GM19372 (cell line): ENCODE results near the gene CHRNA9.
"Not testable (repeated sequence)": the region's sequence is repeated elsewhere in the genome, so short reads cannot be mapped to it uniquely, and the experiment has no call there.

Experiments used
- ATAC-seq: cut with Tn5 transposase; IDR thresholded peaks from one replicate; pipeline ENCODE4 v1.9.1; 2021; ENCODE audit warnings: mild to moderate bottlenecking, low read depth, moderate library complexity; ENCODE audit not compliant: unreplicated experiment

Gene CHRNA9

DNA sequence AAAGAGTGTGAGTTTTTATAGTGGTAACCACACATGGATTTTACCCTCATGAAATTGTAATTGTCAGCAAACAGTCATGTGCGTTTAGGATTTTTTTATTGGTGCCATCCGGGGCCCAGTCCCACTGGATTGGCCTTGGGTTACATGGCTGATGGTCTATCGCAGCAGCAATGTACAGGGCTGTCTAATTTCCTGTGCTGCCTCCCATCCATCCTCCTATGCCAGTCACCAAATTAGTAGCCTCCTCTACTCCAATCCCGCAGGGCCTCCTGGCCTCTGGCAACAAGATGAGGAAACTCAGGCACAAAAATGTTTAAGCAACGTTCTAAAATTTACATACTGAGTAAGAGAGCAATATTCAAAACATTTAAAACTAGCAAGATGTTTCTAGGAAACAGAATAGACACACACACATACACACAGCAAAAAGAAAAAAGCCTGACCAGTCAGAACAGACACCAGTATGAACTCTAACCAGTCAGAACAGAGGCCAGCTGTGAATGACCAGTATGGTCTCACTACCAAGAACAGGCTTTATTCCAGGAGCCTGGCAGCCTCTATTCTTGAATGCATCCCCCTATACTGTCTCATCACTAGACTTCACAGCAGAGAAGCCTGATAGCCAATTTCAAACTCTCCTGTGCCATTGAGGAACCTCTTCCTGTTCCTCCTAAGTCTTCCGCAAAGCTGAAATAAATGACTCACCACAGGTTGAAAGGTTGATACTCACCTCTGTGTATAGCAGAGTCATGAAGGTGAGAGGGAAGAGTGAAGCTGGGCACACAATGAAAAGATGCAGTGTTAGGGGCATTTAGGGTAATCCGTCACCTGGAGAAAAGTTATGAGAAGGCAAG is 42.6 kb downstream of the CHRNA9 start:
- no peak for ATAC-seq

DNA sequence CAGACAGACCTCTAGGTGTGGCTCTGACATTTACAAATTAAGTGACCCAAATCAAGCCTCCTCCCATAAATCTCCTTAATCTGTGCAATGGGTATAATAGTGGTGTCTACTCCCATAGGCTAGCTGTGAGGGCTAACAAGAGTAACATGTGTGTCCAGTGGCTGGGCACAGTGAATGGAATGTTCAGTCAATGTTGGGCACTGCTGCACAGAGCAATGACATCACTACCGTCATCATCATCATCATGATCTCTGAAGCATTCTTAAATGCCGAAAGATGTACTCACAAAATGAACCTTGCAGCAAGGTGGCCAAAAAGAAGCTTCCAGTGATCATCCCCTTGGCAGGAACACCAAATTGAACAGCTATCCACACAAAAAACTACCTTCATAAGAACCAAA is 43.5 kb downstream of the CHRNA9 start:
- no peak for ATAC-seq

DNA sequence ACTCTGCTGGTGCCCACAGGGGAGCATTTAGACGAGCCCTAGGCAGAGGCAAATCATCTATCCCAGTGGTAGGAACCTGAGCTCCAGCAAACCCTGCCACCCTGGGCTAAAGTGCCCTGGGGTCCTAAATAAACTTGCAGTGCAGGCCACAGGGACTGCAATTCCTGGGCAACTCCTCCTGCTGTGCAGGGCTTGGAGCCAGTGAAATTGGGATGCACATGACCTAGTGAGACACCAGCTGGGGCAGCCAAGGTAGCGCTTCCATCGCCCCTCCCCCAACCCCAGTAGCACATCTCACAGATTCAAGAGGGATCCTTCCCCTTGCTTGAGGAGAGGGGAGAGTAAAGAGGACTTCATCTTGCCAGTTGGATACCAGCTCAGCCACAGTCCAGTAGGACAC is 44.1 kb downstream of the CHRNA9 start:
- ATAC-seq = no peak

DNA sequence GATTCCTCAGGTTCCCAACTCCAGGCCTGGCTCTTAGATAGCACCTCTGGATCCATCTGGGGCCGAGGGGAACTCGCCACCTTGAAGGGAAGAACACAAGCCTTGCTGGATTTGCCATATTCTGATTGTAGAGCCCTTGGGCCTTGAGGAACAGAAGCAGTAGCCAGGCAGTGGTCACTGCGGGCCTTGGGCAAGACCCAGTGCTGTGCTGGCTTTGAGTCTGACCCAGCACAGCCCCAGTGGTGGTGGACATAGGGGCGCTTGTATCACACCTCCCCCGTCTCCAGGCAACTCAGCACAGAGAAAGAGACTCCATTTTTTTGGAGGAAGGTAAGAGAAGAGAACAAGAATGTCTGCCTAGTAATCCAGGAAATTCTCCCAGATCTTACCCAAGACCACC is 45.5 kb downstream of the CHRNA9 start:
- ATAC-seq = no peak

DNA sequence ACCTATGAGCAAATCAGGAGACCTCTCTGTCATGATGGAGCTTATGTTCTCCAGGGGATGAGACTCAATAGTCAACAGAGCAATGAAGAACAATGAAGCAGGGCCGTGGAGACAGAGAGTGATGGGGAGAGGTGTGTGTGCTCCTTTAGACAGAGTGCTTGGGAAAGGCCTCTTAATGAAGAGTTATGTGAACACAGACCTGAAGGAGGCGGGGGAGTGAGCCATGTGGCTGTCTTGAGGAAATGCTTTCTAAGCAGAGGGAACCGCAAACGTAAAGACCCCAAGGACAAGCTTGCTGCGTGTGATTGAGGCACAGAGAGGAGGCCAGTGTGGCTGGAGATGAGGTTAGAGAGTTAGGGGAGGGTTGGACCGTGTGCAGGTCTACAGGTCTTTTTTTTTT is 53.1 kb downstream of the CHRNA9 start:
- ATAC-seq = no peak

DNA sequence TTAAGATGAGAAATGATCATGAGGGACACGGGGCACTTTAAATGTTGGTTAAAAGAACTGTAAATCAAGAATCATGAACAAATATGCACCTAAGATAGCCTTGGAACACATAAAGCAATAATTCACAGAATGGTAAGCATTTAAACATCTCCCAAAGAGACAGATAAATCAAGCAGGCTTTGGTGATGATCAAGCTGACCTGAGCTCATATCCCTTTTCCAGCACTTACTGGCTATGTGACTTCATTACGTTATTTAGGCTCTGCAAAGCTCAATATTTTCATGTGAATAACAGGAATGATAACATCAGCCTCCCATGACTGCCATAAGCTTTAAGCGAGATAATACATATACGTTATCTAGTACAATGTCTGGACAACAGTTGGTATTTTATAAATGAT is 54.9 kb downstream of the CHRNA9 start:
- no peak for ATAC-seq

DNA sequence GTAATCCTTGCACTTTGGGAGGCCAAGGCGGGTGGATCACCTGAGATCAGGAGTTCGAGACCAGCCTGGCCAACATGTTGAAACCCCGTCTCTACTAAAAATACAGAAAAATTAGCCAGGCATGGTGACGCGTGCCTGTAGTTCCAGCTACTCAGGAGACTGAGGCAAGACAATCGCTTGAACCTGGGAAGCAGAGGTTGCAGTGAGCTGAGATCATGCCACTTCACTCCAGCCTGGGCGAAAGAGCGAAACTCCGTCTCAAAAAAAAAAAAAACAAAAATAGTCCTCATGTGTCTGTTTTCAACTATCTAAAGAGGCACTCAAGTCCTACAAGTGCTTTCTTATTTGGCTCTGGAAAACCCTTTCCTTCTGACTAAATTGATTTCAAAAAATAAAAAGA is 57.1 kb downstream of the CHRNA9 start:
- ATAC-seq = not testable (repeated sequence)

DNA sequence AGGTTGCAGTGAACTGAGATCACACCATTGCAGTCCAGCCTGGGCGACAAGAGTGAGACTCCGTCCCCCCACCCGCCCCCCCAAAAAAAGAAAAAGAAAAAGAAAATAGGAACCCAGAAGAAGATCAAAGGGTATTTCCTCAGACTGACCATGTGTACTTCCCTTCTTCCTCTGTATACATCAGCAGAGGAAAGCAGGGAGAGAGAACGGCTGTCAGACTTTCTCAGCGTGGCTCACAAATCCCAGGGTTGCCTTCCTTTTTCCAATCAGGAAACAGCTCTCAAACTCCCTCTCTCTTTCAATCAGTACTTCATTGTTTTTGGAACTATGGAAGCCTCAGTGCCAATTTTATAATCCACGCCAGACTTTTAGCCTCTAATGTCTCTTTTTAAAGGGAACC is 59.1 kb downstream of the CHRNA9 start:
- ATAC-seq = no peak

DNA sequence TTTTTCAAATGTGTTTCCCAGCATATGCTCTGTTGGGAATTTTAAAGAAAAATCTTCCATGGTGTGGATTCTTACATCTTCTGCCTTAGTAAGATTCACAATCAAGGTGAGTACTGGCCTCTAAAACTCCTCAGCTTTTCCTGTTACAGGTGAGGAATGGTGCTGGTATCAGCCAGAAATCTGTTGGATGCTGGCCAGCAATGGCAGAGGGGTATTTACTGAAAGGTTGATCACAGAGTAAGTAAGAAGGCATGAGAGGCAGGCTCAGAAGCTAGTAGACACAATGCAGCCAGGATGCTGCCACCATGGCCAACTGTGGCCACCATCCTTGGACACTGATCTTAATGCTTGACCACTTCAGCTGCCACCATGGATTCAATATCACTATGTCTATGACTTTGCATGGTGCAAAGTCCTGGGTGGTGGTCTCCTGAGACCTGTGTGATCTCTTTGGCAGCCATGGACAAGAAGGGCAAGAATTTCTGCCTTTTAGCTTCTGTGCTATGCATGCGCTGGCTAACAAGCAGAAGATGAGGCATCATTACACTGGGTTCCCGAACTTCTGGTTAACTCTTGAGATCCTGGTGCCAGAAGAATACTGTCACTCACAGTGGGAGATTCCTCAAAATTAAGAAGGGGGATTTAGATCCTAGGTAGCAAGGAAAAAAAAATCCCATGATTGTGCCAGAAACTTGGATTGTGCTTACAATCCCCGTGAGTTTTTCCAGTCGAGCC is 60.2 kb downstream of the CHRNA9 start:
- no peak for ATAC-seq

DNA sequence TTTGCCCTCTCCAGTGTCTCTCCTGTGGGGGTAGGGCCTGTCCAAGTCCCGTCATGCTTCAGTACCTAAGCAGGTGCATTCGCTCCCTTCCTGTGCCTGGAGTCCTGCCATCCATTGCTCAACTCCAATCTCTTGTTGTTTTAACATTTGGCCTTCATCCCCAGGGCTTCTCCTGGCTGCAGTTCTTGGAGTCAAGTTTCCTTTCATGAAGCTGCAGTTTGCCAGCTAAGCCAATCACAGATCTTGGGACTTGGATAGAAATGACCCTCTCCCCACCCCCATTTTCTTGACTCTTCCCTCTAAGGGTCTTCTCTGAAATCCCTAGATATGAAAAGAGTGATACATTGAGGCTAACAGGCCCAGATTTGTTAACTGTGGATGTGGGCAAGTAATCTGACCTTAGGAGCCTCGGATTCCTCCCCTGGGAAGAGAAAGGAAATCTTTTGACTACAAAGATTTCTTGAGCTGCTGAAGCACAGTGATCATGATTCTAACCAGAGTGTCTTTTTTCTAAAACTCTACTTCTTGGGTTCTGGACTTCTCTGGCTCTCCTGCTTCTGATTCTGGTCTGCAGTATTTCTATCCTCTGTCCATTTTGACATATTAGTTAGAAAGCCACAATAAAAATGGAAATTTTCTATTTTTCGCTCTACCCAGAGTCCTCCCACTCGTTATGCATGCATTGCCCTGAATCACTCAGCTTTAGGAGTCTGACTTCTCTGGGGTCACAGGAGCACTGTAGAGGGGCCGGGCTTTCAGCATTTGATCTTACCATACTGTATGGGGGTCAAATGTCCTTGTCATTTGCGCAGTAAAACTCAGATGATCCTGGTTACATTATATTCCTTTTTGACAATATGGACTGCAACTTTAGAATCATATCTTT is 61.0 kb downstream of the CHRNA9 start:
- no peak for ATAC-seq

DNA sequence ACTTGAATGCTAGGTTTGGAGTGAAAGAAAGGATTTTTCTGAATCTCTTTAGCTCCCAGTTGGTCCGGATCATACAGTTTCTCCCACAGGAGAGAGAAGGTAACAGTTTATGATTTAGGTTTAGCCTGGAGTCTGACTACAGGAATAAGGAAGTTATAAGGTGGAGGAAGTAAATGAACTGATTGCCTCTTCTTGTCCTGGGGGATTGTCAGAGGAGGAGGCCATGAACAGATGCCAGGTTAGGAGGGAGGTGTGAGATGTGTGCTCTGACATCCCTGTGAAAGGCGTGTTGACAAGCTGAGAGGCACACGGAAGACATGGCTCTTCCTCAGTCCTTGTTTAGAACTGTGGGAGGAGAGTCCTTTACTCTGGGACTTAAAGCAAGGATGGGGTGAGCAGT is 64.4 kb downstream of the CHRNA9 start:
- no peak for ATAC-seq

DNA sequence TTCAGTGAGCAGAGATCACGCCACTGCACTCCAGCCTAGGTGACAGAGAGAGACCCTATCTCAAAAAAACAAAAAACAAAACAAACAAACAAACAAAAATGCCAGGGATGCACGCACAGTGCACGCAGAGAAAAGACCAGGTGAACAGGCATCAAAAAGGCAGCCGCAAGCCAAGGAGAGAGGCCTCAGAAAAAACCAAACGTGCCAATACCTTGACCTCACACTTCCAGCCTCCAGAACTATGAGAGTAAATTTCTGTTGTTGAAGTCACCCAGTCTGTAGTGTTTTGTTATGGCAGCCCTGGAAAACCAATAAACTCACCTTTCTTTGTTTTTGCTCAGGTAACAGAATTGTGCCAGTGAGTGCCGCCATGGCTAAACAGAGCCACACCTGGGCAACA is 66.0 kb downstream of the CHRNA9 start:
- no peak for ATAC-seq

DNA sequence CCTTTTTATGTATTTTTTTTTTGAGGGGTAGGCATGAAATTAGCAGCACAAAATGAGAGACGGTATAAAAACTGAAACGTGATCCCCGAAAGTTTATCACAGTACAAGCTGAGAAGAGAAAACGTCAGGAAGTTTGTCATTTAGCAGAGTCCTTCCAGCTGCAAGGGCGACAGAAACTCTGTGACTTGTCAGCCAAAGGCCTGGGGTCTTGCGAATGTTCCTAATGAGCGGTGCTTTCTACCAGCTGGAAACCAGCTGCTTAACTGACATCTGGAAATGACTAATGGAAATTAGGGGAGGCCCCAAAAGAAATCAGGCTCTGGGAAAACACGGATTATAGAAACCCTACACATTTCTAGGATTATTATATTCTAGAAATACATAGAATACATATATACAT is 66.5 kb downstream of the CHRNA9 start:
- no peak for ATAC-seq

DNA sequence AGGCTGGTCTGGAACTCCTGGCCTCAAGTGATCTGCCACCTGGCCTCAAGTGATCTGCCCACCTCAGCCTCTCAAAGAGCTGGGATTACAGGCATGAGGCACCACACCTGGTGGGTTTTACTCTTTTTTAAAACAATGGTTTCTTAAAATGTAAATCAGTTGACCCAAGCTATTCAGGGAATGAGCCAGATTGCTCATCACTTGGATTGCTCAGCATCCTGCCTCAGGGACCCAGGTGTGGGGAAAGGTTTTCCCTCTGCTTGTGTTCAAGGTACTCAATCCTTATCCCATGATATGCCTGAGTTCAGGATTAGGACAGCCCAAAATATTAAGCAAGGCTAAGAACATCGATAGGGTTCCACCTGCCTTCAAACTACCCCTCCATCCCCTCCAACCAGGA is 67.4 kb downstream of the CHRNA9 start:
- no peak for ATAC-seq

DNA sequence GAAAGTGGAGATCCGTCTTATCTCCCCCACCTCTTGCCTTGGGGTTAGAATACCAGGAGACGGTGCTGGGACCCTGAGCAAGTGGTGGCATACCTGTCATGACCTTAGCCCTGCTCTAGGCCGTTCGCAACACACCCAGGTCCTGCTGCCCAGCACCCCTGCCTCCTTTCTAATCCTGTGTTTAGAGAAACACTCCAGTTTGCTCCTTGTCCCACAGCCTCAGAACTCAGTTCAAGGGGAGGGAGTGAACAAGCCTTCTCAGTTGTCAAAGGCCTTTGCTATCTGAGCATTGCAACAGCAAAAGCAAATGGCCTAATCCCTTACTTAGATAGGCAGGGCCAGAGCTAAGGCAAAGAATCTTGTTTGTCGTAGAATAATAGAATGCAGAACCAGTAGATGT is 67.9 kb downstream of the CHRNA9 start:
- ATAC-seq = no peak
